HG03432 (cell line): ENCODE data around the gene ITGA8.

Experiments
- ATAC-seq: cut with Tn5 transposase; IDR thresholded peaks from one replicate; pipeline ENCODE4 v1.9.1; 2021; ENCODE audit warnings: mild to moderate bottlenecking, moderate library complexity; ENCODE audit not compliant: unreplicated experiment

Gene ITGA8

GRCh38 chr10:15737656-15738055, 17.9 kb upstream of the ITGA8 start:
- ATAC-seq, result no peak

- no peak for ATAC-seq
These were observed 16.0 kb upstream of the ITGA8 start for GRCh38 chr10:15735763-15736162.

- ATAC-seq, result no peak
These were observed 10.6 kb upstream of the ITGA8 start for GRCh38 chr10:15730341-15730740.

GRCh38 chr10:15729890-15730289, 10.2 kb upstream of the ITGA8 start:
- no peak for ATAC-seq

GRCh38 chr10:15726042-15726441, 6.3 kb upstream of the ITGA8 start:
- no peak for ATAC-seq

GRCh38 chr10:15725603-15726002, 5.9 kb upstream of the ITGA8 start:
- ATAC-seq, result peak; percentile 50

GRCh38 chr10:15724683-15725082, 5.0 kb upstream of the ITGA8 start:
- no peak for ATAC-seq

GRCh38 chr10:15723803-15724202, 4.1 kb upstream of the ITGA8 start:
- ATAC-seq, result no peak

GRCh38 chr10:15720635-15721287, 1.0 kb upstream of the ITGA8 start:
- ATAC-seq, result no peak

GRCh38 chr10:15719049-15719898, 448 bp downstream of the ITGA8 start:
- no peak for ATAC-seq

- ATAC-seq, result no peak
These were observed 1.1 kb downstream of the ITGA8 start for GRCh38 chr10:15718694-15719048.

GRCh38 chr10:15715619-15716227, 4.0 kb downstream of the ITGA8 start:
- ATAC-seq, result no peak

GRCh38 chr10:15714847-15715246, 4.9 kb downstream of the ITGA8 start:
- ATAC-seq, result no peak

- no peak for ATAC-seq
These were observed 6.8 kb downstream of the ITGA8 start for GRCh38 chr10:15712883-15713282.

GRCh38 chr10:15710455-15710854, 9.3 kb downstream of the ITGA8 start:
- ATAC-seq, result no peak

GRCh38 chr10:15705298-15705697, 14.4 kb downstream of the ITGA8 start:
- no peak for ATAC-seq

GRCh38 chr10:15704581-15704968, 15.1 kb downstream of the ITGA8 start:
- ATAC-seq, result no peak

GRCh38 chr10:15703944-15704580, 15.7 kb downstream of the ITGA8 start:
- no peak for ATAC-seq

- no peak for ATAC-seq
These were observed 16.4 kb downstream of the ITGA8 start for GRCh38 chr10:15703151-15703880.

- no peak for ATAC-seq
These were observed 19.5 kb downstream of the ITGA8 start for GRCh38 chr10:15700078-15700674.

- ATAC-seq, result no peak
These were observed 23.9 kb downstream of the ITGA8 start for GRCh38 chr10:15695852-15696251.
